CD4-positive, alpha-beta T cell treated with Interleukin-15 for 1 hour (primary cell): ENCODE results near the gene VDR.
"Not testable (repeated sequence)": the region's sequence is repeated elsewhere in the genome, so short reads cannot be mapped to it uniquely, and the experiment has no call there.

Source experiments
- DNase-seq: peaks from one replicate; pipeline ENCODE4 v3.0.0-alpha.2; 2020

Gene VDR

GRCh38 chr12:47844264-47845019 lies 60.4 kb downstream of the VDR start:
- no peak for DNase-seq

GRCh38 chr12:47843226-47843980 lies 61.4 kb downstream of the VDR start:
- no peak for DNase-seq

DNA sequence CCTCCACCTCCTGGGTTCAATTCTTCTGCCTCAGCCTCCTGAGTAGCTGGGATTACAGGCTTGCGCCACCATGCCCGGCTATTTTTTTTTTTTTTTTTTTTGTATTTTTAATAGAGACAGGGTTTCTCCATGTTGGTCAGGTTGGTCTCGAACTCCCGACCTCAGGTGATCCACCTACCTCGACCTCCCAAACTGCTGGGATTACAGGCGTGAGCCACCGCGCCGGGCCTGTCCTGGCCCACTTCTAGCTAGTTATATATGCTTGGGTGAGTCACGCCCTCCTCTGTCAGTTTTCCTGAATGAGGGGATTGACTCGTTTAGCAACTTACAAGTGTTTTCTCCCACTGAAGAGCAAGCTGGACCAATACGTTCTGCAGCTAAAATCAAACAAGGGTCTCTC lies 62.3 kb downstream of the VDR start:
- not testable (repeated sequence) for DNase-seq

- DNase-seq, result no peak
Observed at GRCh38 chr12:47841910-47842309, 62.9 kb downstream of the VDR start.

- no peak for DNase-seq
Observed at GRCh38 chr12:47841501-47841900, 63.3 kb downstream of the VDR start.

- DNase-seq, result no peak
Observed at GRCh38 chr12:47840571-47840970, 64.2 kb downstream of the VDR start.

DNA sequence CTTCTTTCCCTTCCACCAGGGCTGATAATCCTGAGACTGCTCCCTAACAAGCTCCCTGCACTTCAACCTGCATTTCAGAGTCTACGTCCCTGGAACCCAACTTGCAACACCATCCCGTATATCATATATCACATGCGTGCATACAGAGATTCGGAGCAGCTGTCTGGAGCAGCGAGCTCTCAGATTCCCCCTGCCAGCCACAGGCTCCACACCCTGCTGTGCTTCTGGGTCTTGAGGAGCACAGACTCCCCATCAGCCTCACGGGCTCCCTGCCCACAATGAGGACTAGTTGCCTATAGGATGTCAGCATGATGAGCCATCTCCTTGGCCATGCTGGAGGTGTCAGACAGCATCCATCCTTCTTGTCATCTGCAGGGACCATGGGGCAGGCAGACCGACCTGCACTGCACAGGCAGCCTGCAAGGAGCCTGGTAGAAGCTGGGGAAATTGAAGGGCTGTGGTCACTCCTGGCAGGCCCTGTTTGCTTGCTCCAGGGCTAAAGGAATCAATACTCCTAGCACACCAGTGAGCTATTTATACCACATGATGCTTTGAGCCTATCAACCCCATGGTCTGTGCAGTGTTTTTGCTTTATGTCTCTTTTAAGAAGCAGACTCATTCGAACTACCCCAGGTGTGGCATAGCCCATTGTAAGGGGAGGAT lies 65.4 kb downstream of the VDR start:
- DNase-seq, result no peak

DNA sequence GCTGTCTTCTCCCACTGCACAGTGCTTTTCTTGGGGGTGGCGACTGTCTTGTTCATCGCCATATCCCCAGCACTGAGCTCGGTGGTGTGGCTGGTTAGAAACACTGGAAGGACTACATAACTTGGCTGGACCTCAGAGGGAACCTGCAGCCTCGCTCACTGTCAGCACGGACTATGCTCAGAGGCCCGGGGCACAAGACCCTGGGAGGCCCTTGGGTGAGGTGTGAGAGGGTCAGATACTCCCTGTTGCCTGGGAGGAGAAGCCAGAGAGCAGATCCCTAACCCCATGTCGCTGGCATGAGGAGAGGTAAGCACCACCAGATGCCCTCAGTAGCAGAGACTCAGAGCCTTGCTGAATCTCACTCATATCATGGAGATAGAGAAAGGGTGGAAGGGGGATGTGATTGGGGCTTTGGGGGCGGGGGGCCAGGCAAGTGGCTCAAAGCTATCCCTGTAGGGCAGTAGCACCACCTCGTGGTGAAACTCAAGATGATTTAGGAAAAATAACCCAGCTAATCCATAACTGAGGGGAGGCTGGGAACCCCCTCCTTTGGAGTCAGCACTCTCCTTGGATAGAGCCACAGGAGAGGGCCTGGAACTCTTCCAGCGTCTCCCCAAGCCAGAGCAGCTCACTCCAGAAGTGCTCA lies 66.4 kb downstream of the VDR start:
- no peak for DNase-seq

- DNase-seq, result peak; percentile 62
Observed at GRCh38 chr12:47837190-47838171, 67.3 kb downstream of the VDR start.

- DNase-seq, result no peak
Observed at GRCh38 chr12:47835831-47836155, 69.0 kb downstream of the VDR start.

- DNase-seq, result no peak
Observed at GRCh38 chr12:47835006-47835830, 69.6 kb downstream of the VDR start.

GRCh38 chr12:47834199-47834903 lies 70.4 kb downstream of the VDR start:
- no peak for DNase-seq

GRCh38 chr12:47833591-47834012 lies 71.2 kb downstream of the VDR start:
- no peak for DNase-seq

DNA sequence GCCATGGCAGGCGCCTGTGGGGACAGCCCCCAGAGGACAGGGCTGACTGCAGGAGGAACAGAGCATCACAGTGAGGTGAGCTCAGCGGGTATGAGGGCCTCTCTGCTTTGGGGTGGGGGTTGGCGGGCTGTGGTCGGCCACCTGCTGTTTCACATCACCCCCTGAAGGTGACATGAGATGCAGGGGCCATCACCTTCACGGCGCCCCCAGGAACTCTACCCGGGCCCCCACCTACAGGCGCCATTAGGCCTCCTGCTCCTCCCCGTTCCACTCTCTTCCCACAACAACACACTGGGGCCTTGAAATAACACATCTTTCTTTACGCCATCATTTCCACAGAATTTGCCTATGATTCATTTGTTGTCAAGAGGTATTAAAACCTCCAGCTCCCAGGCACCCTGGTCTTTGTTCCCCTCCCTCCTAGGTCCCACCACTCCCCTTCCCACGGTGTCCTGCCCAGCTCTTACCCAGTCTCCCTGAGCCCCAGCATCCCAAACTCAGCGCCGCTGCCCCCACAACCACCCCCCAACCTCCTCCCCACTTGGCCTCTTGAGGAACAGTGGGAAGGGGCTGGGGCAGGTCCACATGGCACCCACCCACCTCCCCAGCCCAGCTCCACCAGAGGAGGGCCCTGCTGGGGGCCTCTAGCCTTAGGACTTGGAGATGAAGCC lies 72.4 kb downstream of the VDR start:
- no peak for DNase-seq

DNA sequence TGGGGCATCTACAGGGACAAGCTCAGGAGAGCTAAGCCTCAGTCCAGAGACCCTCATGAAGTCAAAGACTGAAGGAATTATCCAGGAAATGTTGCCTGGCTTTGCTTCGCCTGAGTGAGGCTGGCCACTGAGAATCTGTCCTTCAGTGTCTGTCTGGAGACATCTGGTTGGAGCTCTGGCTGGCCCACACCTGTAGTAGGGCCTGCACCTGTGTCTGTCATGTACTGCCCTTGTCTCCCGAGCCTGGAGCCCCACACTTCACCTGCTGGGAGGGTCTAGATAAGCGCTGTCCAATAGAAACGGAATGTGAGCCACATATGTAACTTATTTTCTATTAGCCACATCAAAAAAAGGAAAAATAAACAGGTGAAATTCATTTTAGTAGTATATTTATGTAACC lies 75.2 kb downstream of the VDR start:
- DNase-seq, result no peak

GRCh38 chr12:47828976-47829482 lies 75.8 kb downstream of the VDR start:
- no peak for DNase-seq

GRCh38 chr12:47828008-47828975 lies 76.5 kb downstream of the VDR start:
- no peak for DNase-seq

DNA sequence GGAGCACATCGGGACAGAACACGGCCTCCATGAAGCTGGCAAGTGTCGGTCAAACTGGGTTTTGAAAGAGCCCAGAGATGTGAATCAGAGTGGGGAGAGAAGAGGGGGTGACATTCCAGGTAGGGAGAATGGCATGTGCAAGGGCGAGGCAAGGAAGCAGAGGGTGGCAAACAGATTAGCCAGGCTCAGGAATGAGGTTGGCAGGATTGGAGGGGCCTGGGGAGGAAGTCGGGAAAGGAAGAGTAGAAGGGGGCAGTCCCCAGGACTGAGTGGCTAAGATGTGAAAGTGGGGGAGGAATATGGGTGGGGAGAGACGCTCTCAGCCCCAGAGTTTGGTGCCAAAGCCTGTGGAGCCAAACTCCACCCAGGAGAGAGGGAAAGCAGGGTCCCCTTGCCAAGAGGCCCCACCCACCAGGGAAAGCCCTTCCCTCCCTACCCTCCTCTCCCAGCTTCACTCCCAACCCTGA lies 79.6 kb downstream of the VDR start:
- DNase-seq, result no peak
